ENCODE measurements around the gene CCT4.
"Not testable (repeated sequence)": the region's sequence is repeated elsewhere in the genome, so short reads cannot be mapped to it uniquely, and the experiment has no call there.

Gene CCT4

DNA sequence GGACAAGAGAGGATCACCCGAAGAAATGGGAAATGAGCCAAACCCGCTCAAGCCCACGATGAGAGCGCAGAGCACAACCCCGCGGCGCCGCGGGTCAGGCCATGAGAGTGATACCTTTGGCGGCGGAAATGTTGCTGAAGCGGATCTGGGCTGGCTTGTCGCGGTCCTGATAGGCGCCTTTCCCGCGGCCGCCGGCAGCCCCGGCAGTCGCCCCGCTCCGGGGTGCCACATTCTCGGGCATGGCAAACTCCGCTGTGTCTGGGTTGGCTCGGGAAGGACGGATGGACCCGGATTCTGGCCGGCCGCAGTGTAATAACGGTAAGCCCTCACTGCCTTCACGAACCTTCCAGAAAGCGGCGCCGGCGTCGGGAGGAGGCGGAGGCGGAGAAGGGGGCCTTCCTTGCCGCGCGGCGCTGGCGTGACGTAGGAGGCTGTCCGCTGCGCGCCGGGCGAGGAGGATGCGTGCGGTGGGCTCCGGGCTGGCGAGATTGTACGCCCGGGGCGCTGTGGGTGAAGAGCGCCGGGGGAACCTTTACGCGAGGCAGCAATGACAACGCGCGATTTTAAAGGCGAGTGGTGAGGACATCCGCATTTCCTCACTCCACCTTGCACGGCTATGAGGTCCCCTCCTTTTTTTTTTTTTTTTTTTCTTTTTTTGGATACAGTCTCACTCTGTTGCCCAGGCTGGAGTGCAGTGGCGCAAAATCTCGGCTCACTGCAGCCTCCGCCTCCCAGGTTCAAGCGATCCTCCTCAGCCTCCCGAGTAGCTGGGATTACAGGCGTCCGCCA lies at the start of gene CCT4:
Gene CCT4 (minus strand): TSS at position 390 of the 789 bp plus-strand sequence. CDS start 149 bp downstream, at position 241.
- DNase-seq = peak; percentile 78

DNA sequence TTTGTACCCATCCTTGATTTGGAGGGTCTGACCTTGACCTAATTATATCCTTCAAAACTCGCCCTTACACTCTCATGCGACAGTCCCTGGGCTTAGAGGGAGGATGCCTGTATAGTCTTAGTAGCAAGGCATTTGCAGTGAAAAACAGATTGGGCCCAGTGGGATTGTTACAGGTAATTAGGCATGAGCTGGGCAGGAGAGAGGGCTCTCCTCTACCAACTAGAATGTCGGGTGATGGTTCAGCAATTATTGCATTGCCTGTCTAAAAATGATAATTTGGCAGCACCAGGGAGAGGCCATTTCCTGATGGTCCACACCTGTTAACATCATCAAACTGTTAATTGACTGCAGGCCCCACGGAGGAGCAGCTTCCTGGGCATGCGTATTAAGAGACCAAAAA lies 49.4 kb upstream of the CCT4 start:
- no peak for DNase-seq

- DNase-seq = no peak
Measured at GRCh38 chr2:61937098-61937497, 48.6 kb upstream of the CCT4 start.

DNA sequence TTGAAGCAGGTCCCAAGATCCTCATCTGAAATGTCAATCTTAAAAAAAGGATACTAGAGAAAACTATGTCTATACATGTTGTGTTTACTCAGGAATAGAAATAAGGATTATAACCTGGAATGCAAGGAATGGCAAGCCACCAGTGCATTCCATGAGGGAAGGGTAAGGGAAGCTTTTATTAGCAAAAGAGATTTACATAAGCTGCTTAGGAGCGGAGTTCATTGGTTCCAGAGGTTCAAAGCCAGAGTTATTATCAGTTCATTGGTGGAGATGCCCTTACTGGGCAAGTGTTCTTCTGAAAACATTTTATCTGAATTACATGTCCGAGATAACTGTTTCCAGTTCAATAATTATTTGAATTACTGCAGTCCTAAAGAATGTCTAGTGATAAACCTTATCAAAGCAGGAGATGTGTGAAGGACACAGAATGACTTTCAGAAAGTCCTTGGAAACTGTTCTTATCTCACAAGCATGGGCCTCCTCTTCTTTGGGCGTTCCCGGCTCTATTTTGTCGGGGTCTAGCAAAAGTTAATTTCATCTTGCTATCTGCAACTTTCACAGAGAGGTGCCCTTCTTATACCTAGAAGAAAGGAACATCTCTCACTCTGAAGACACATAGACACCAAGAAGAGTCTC lies 40.5 kb upstream of the CCT4 start:
- DNase-seq = no peak

GRCh38 chr2:61926531-61927477 lies 38.3 kb upstream of the CCT4 start:
- DNase-seq = no peak

- DNase-seq = no peak
Measured at GRCh38 chr2:61924895-61925663, 36.6 kb upstream of the CCT4 start.

DNA sequence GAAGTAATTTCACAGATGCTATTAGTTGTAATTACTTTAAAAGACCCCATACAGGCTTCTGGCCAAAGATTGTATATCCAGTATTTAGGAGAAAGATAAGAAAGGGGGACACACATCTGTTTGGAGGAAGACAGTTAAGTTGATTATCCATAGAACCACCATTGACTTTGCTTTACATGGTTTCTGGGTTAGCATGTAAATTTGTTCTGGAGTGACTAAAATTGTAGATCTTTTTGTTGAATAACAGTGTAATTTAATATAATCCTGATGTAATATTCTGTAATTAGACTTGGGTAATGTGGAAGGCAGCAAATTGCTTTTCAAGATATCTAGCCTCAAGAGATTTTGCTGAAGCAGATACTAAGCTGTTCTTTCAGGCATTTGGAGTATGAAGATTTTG lies 34.3 kb upstream of the CCT4 start:
- no peak for DNase-seq

DNA sequence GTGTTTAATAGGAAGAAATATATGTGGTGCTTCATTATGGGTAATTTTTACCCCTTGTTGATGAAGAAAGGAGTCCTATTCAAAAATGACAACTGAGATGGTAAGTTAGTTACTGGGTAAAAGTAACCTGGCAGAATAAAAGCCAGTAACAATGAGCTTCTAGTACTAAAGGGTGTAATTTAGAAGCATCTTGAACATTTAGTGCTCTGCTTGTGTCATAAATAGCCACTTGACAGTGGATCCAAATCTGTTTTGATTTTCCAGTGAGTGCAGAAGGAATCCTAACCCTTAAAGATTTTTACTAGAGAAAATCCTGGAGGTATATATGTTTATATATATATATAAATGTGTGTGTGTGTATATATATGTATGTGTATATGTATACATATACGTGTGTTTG lies 32.1 kb upstream of the CCT4 start:
- no peak for DNase-seq

DNA sequence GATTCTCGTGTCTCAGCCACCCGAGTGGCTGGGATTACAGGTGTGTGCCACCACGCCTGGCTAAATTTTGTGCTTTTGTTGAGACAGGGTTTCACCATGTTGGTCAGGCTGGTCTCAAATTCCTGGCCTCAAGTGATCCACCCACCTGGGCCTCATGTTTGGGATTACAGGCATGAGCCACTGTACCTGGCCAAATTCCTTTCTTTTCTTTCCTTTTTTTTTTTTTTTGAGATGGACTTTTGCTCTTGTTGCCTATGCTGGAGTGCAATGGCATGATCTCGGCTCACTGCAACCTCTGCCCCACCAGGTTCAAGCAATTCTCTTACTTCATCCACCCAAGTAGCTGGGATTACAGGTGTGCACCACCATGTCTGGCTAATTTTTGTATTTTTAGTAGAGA lies 26.3 kb upstream of the CCT4 start:
- not testable (repeated sequence) for DNase-seq

DNA sequence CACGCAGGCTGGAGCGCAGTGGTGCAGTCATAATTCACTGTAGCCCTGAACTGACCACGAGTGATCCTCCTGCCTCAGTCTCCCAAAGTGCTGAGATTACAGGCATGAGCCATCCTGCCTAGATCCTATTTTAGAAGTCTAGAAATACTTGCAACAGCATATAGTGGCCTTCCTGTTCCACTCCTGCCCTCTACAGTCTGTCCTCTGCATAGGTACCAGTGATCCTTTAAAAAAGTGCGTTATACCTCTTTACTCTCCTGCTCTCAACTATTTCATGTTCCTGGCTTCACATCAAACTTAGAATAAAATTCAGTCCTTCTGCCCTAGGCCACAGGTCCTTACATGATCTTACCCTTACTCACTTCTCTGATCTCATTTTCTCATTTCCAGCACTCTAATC lies 23.1 kb upstream of the CCT4 start:
- DNase-seq = no peak

- no peak for DNase-seq
Measured at GRCh38 chr2:61910603-61911002, 22.1 kb upstream of the CCT4 start.

- DNase-seq = no peak
Measured at GRCh38 chr2:61909116-61909515, 20.7 kb upstream of the CCT4 start.

GRCh38 chr2:61906186-61906470 lies 17.7 kb upstream of the CCT4 start:
- no peak for DNase-seq

DNA sequence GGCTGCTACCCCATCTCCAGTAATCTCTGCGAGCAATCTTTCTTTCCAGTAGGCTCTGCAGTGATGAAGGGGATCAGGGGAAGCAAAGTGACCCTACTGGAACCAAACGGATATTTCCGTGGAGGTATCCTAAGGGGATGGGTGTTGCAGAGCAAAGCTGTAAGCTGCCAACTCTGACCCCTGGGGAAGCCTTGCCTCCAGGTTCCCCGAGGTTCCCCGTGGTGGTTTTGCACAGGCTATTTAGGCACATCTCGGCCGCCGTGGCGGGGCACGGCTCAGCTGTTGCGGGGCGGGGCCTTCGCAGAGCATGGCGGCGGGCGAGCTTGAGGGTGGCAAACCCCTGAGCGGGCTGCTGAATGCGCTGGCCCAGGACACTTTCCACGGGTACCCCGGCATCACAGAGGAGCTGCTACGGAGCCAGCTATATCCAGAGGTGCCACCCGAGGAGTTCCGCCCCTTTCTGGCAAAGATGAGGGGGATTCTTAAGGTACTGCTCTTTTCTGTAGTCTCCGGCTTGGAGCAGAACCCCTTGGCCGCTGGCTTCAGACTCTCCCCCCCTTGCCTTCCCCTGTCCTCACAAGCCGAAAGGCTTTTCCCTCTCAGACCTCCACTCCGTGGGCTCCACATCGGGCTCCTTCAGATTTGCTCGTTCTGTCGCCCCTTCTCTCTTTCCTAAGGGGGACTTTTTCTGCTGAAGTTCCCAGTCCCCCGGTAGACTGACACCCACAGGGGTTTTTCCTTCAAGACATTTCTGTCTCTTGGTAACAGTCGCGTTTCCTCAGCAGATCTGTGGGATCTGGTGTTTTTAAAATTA lies 17.1 kb upstream of the CCT4 start, which contains the start of gene COMMD1:
Gene COMMD1 (plus strand): TSS at position 303 of the 814 bp plus-strand sequence. CDS start 5 bp downstream, at position 308.
- DNase-seq = peak; percentile 53

DNA sequence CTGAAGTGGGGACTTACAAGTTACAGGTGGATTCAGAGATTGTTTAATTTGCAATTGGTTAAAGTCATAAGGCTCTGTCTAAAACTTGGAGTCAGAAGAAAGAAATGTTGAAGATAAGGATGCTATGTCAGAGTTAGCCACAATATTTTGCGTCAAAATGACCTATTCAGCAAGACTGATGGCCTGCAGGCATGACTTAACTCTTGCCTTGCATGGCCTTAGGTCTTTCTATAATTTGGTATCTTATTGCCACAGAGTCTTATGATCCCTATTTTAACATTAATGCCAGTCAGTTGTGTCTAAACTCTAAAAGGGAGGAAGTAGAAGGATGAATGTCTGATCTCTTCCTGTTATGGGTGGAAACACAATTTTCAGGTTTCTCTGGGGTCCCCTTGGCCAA lies 11.8 kb upstream of the CCT4 start:
- DNase-seq = no peak

GRCh38 chr2:61898810-61899209 lies 10.4 kb upstream of the CCT4 start:
- DNase-seq = no peak

- DNase-seq = no peak
Measured at GRCh38 chr2:61887717-61888266, 664 bp downstream of the CCT4 start.

GRCh38 chr2:61885896-61886603 lies 2.4 kb downstream of the CCT4 start:
- no peak for DNase-seq

DNA sequence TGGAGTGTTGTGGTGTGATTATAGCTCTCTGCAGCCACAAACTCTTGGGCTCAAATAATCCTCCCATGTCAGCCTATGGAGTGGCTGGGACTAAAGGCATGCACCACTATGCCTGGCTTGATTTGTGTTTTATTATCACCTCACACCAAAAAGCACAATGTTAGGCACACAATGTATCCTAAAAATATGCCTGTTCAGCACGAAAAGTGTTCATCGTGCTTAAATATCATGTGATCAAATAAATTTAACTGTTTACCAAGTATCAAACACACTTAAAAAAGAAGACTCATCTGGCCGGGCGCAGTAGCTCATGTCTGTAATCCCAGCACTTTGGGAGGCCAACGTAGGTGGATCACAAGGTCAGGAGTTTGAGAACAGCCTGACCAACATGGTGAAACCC lies 5.6 kb downstream of the CCT4 start:
- no peak for DNase-seq

DNA sequence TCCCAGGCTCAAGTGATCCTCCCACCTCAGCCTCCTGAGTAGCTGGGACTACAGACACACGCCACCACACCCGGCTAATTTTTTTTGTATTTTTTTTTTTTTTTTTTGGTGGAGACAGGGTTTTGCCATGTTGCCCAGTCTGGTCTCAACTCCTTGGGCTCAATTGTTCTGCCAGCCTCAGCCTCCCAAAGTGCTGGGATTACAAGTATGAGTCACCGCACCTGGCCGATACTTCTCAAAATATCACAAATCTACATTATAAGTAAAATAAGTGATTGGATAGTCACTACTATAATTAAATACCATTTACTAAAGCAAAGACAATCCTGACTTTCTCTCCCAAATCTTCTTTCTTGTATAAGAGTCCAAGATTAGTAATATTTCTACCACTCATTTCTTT lies 9.1 kb downstream of the CCT4 start:
- not testable (repeated sequence) for DNase-seq

DNA sequence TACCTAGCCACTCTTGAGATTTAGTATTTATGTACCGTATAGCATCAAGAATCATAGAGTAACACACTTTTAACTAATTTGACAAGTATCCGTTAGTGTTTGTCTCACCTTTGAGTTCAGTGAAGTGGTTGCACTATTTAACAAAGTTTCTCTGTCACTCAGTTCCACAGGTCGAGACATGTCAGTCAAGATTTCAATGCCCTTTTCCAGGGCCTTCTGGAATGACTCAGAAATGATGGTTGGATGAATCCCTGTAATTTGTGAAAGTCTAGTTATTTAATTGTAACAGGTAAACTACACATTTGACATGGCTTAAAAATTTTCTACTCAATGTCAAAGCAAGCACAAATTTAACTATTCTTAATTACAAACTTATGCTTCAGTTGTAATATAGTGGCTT lies 9.7 kb downstream of the CCT4 start:
- DNase-seq = no peak
